Measurements from ENCODE around the gene TNFRSF8. TPM values are rescaled to one million over a fixed set of nuclear protein-coding genes. Genes with fewer than 3 reads are reported as not detected.

Gene TNFRSF8
- total RNA-seq, 4 donors from 2014 or later: not detected

- no peaks in the 10 kb centered on the region for H3K36me3 ChIP-seq
- DNase-seq: no peak
- intact Hi-C loops (cut with DNase I): no loop called here
- H3K27ac ChIP-seq: no peak overlapping the region
- H3K4me3 ChIP-seq (replicated peaks in 1 of 3): no peak overlapping the region
- H3K27me3 ChIP-seq: no peaks in the 10 kb centered on the region
- H3K4me1 ChIP-seq: peaks cover 0 to 6% of the 10 kb centered on the region in 2 donors
- TF ChIP-seq POLR2A (IDR thresholded peaks at IDR 0.05): no peak
- TF ChIP-seq, protein P1, sequence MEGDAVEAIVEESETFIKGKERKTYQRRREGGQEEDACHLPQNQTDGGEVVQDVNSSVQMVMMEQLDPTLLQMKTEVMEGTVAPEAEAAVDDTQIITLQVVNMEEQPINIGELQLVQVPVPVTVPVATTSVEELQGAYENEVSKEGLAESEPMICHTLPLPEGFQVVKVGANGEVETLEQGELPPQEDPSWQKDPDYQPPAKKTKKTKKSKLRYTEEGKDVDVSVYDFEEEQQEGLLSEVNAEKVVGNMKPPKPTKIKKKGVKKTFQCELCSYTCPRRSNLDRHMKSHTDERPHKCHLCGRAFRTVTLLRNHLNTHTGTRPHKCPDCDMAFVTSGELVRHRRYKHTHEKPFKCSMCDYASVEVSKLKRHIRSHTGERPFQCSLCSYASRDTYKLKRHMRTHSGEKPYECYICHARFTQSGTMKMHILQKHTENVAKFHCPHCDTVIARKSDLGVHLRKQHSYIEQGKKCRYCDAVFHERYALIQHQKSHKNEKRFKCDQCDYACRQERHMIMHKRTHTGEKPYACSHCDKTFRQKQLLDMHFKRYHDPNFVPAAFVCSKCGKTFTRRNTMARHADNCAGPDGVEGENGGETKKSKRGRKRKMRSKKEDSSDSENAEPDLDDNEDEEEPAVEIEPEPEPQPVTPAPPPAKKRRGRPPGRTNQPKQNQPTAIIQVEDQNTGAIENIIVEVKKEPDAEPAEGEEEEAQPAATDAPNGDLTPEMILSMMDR (IDR thresholded peaks at IDR 0.05): no peak
- 85 to 88% methylated on average over 13 of the region's 13 CpGs for WGBS, 2 donors
- H3K9me3 ChIP-seq: no peaks in the 10 kb centered on the region
These were observed 44.6 kb downstream of the TNFRSF8 start for GRCh38 chr1:12107718-12108117.

GRCh38 chr1:12109901-12110300 lies 46.8 kb downstream of the TNFRSF8 start:
- no peaks in the 10 kb centered on the region for H3K36me3 ChIP-seq
- no peak overlapping the region for H3K4me3 ChIP-seq (replicated peaks in 1 of 3)
- no peaks in the 10 kb centered on the region for H3K27me3 ChIP-seq
- no peak overlapping the region for H3K27ac ChIP-seq
- 87 to 94% methylated on average over 9 to 10 of the region's 10 CpGs for WGBS, 2 donors
- DNase-seq: no peak
- no peaks in the 10 kb centered on the region for H3K9me3 ChIP-seq
- intact Hi-C loops (cut with DNase I): no loop called here
- H3K4me1 ChIP-seq: peaks cover 6 to 19% of the 10 kb centered on the region in 2 donors
- TF ChIP-seq, protein P1 (IDR thresholded peaks at IDR 0.05): no peak
- TF ChIP-seq POLR2A (IDR thresholded peaks at IDR 0.05): no peak

GRCh38 chr1:12111741-12112140 lies 48.6 kb downstream of the TNFRSF8 start:
- 93 to 97% methylated on average over 12 to 14 of the region's 14 CpGs for WGBS, 2 donors
- H3K4me3 ChIP-seq (replicated peaks in 1 of 3): no peak overlapping the region
- no peaks in the 10 kb centered on the region for H3K27me3 ChIP-seq

GRCh38 chr1:12112711-12113161 lies 49.6 kb downstream of the TNFRSF8 start:
- intact Hi-C loops (cut with DNase I): no loop called here
- DNase-seq: no peak
- H3K9me3 ChIP-seq: no peaks in the 10 kb centered on the region
- H3K27me3 ChIP-seq: no peaks in the 10 kb centered on the region
- H3K36me3 ChIP-seq: no peaks in the 10 kb centered on the region
- no peak overlapping the region for H3K4me3 ChIP-seq (replicated peaks in 1 of 3)
- peaks cover 6 to 19% of the 10 kb centered on the region in 2 donors for H3K4me1 ChIP-seq
- TF ChIP-seq, protein P1 (IDR thresholded peaks at IDR 0.05): no peak
- TF ChIP-seq POLR2A (IDR thresholded peaks at IDR 0.05): no peak
- 57 to 58% methylated on average over 2 to 4 of the region's 5 CpGs for WGBS, 2 donors
- H3K27ac ChIP-seq: peak overlapping the region in 2 of 3 donors; percentile 15 to 42

More at GRCh38 chr1:12111741-12112140, 48.6 kb downstream of the TNFRSF8 start:
- peaks cover 6 to 19% of the 10 kb centered on the region in 2 donors for H3K4me1 ChIP-seq
- H3K36me3 ChIP-seq: no peaks in the 10 kb centered on the region
- intact Hi-C loops (cut with DNase I): no loop called here
- TF ChIP-seq POLR2A (IDR thresholded peaks at IDR 0.05): no peak
- TF ChIP-seq, protein P1 (IDR thresholded peaks at IDR 0.05): no peak
- no peaks in the 10 kb centered on the region for H3K9me3 ChIP-seq
- no peak overlapping the region for H3K27ac ChIP-seq
- no peak for DNase-seq

DNA sequence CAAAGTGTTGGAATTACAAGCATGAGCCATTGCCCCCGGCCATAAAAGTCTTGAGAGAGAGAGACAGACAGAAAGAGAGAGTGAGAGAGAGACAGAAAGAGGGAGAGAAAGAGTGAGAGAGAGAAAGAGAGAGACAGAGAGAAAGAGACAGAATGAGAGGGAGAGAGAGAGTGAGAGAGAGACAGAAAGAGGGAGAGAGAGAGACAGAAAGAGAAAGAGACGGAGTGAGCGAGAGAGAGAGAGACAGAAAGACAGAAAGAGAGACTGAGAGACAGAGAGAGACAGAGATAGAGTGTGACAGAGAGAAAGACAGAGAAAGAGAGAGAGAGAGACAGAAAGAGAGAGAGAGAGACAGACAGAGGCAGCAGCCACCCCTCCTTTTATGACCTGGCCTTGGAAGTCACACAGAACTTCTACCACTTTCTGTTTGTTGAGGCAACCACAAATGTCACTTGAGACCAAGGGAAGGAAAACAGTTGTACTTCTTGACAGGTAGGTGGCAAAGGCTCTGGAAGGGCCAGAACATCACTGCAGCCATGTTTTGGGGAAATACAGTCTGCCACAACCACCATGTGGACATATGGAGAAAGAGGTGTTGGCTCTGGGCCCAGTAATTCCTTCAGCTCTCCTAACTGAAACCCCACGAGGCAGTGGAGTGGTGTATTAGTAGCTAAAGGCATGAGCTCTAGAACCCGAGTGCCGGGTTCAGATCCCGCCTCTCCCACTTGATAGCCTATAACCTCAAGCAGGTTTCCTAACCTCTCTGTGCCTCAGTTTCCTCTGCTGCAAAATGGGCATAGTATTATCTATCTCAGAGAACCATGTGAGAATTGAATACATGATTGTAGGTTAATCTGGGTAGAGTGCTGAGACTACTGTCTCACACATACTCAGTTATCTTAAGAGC lies 50.6 kb downstream of the TNFRSF8 start:
- DNase-seq: peak in 1 of 2 donors; percentile 27
- no peaks in the 10 kb centered on the region for H3K9me3 ChIP-seq
- H3K27ac ChIP-seq: peak overlapping the region in 2 of 3 donors; percentile 15 to 42
- no peaks in the 10 kb centered on the region for H3K36me3 ChIP-seq
- H3K4me3 ChIP-seq (replicated peaks in 1 of 3): no peak overlapping the region
- no peak for TF ChIP-seq POLR2A (IDR thresholded peaks at IDR 0.05)
- H3K4me1 ChIP-seq: peaks cover 6 to 19% of the 10 kb centered on the region in 2 donors
- 64 to 70% methylated on average over 7 of the region's 7 CpGs for WGBS, 2 donors
- intact Hi-C loops (cut with DNase I): no loop called here
- H3K27me3 ChIP-seq: no peaks in the 10 kb centered on the region

All from thyroid gland (tissue), 4 donors.